ENCODE measurements around the gene FAM83E. TPM values are rescaled to one million over a fixed set of nuclear protein-coding genes. Genes with fewer than 3 reads are reported as not detected.

FAM83E gene
- polyA plus RNA-seq, 1 donor, result 0.44 TPM

GRCh38 chr19:48627865-48628314 lies 13.0 kb upstream of the FAM83E start:
- DNase-seq, result no peak

GRCh38 chr19:48627201-48627864 lies 12.5 kb upstream of the FAM83E start:
- no peak for DNase-seq

DNA sequence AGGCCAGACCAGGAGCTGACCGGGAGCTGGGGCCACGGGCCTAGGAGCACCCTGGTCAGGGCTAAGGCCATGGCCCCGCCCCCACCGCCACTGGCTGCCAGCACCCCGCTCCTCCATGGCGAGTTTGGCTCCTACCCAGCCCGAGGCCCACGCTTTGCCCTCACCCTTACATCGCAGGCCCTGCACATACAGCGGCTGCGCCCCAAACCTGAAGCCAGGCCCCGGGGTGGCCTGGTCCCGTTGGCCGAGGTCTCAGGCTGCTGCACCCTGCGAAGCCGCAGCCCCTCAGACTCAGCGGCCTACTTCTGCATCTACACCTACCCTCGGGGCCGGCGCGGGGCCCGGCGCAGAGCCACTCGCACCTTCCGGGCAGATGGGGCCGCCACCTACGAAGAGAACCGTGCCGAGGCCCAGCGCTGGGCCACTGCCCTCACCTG lies 11.0 kb upstream of the FAM83E start:
- no peak for DNase-seq

- no peak for DNase-seq
These were observed 10.2 kb upstream of the FAM83E start for GRCh38 chr19:48624791-48625723.

DNA sequence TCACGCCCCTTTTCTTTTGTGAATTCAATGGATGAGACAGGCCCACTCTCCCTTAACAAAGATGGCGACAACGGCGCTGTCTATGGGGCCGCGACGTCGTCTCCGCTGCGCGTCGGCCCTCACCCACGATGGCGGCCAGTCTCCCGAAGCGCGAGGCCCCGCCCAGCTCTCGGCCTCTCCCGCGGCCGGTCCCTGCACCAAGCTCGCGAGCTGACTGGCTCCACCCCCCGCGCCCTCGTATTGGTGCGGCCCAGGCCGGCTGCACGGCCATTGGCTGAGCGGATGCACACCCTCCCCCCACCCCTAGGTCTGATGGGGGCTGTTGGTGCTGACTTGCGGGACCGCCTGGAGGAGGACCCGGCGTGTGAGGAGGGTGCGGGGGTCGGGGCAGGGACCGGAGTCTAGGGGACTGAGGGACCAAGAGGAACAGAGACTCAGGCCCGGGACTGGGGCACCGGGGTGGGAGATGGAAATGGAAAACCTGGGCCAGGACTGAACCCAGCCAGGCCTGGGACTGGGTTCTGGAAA lies 9.3 kb upstream of the FAM83E start:
- DNase-seq, result peak; percentile 98

DNA sequence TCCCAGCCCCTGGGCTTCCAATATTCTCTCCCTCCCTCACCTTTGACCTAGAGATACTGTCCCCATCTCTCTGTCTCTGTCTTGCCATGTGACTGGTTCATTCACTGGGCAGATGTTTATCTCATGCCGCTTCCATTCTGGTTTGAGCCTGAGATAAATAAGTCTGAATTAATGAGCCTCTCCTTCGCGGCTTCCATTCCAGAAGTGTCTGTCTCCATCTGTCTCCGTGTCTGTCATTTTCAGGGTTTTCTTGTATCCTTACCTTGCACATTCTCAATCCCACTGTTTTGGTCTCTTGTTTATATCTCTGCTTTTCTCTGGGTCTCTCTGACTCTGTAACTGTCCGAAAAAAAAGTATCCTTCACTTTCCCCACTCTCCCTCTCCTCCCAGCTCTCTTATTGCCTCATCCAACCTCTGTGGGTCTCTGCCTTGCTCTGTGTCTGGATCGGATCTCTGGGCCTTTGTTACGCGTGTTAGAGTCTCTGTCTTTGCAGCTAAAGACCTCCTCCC lies 8.7 kb upstream of the FAM83E start:
- DNase-seq, result no peak

DNA sequence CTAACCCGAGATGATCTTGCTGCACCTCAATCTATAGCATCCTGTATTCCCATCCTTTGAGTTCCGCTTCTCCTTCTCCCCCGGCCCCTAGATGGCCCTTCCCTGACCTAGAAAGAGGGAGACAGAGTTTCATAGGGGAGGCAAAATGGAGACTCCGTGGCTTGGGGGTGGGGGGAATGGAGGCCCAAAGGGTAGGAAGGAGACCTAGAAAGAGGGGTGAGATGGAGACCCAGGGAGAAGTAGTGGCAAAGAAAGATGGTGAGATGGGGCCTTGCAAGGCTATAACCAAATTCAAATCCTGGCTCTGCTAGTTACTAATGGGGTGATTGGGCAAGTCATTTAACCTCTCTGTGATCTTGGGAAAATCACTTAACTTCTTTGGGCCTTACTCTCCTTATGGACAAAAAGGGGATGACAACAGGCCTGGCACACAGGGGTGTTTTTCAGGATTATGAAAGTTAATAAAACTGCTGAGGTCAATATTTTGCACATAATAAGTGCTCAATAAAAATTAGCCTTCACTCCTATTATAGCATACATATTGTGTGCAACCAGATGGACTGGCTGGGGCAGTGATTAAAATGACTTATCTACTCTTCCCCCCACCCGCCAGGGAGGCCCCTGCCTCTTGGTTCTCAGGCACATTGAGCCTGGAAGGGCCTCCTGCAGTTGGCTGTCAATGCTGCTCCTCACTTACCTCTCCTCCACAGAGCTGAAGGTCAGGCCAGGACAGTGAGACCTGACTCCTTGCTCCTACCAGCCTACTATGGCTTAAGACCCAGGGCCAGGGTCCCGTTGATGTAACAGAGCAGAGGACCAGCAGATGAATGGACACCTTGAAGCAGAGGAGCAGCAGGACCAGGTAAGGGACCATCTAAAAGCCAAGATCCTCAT lies 5.1 kb upstream of the FAM83E start:
- DNase-seq, result no peak

- peak; percentile 99 for DNase-seq
These were observed 4.2 kb upstream of the FAM83E start, which contains the start of the genes RPL18 and SPHK2 for GRCh38 chr19:48618916-48619691. Gene RPL18 (minus strand): TSS chr19:48619178. CDS start chr19:48619143, 35 bp downstream. Gene SPHK2 (plus strand): TSS chr19:48619506. CDS start chr19:48620515, 1,009 bp downstream.

DNA sequence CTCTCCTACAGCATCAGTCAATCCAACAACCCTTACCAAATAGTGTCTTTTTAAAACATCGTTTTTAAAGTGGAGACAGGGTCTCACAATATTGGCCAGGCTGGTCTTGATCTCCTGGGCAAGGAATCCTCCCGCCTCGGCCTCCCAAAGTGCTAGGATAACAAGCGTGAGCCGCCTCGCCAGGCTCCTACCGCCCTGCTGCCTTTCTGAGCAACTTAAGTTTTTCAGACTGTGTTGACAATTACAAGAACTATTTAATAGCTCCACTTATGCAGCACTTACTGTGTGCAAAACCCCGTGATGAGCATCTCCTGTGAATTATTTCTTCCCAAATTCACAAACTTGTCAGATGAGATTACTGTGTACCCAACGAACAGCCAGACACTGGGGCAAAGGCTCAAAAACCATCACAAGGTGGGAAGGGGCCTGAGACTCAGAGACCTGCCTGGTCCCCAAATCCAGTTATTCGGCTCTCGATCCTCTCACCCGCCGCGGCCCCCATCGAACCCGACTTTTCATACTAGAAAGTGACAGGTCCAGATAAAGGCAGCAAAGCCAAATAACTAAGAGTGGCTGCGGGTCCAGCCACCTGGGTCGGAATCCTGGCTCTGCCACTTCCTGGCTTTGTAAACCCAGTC lies 3.5 kb upstream of the FAM83E start:
- no peak for DNase-seq

DNA sequence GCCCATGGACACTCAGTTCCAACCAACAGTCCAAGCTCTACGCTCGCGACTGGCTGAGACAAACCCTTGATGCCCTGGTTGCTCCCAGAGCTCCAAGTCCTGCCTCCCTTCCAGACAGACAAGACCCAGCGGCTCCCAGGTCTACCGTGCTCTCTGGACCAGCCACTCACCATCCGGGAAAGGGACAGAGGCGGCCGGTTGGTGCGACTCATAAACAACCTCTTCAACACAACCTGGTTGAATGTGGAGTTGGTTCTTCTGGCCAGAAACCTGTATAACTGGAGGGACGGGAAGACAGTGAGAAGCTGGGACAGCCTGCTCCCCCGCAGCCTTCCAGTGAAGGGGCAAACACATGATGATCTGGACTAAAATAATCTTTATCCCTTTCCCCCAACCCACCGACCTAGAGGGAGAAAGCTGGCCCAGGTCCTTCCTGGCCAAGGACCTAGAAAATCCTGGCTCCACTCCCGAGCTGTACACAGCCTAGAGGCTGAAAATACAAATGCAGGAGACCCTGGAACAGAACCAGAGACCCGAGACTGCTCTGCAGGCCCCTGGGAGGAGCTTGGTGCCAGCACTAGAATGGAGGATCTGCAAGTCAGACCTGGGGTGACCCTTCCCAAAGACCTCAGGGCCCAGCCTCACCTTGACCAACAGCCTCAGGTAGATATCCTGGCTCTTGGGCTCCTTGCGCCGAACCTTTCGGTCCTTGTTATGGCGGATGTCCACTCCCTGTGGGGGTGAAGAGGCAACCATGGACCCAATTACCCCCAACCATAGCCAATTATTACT lies 2.5 kb upstream of the FAM83E start:
- DNase-seq, result peak; percentile 49

- no peak for DNase-seq
These were observed 1.7 kb upstream of the FAM83E start for GRCh38 chr19:48616491-48617056.

DNA sequence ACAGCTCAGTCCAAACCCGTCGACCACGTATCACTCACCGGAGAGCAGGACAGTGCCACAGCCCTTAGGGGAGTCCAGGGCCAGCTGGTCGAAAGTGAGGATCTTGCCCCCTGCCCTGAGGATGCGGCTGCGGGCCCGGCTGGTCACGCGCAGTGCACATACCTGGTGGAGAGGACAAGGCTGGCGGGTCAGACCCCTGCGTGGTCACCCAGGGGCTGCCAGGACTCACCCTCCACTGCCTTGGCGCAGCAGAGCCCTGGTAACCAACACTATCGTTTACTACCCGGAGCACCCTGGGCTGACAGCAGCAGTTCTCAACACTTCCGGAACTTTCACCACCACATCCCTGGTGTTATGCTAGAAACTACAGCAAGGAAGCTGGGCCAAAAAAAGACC lies 1.2 kb upstream of the FAM83E start:
- DNase-seq, result no peak

DNA sequence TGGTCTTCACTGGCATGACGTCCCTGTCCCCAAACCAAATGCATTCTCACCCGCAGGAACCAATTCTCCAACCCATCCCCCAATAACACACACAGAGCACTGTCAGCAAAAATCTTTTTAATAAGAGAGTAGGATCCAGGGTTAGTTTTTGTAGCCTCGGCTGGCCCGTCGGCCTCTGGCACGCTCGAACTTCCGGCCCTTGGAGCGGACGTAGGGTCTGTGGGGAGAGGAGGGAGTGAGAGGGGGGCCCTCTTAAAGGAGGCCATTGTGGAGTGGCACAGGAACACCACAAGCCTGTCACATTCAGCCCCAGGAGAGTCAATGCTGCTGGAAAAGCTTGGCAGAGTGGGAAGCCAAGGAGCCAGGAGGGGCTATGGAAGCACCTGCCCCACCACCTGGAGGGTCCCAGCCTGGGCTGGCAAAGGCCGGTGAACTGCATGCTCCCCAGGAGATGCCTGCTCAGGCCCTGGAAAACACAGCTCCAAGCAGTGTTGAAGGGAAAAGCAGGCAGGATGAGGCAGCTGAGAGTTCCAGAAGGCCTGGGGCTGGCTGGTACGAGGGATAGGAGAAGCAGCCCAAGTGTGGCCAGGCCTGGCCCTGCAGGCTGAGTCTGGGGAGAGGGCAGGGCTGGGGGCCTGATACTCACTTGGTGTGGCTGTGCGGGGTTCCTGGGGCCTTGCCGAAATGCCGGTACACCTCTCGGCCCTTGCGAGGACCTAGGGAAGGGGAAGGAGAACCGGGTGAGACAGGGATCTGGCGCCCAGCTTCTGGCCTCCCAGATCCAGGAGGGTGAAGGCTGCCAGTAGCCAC lies 560 bp upstream of the FAM83E start:
- no peak for DNase-seq

DNA sequence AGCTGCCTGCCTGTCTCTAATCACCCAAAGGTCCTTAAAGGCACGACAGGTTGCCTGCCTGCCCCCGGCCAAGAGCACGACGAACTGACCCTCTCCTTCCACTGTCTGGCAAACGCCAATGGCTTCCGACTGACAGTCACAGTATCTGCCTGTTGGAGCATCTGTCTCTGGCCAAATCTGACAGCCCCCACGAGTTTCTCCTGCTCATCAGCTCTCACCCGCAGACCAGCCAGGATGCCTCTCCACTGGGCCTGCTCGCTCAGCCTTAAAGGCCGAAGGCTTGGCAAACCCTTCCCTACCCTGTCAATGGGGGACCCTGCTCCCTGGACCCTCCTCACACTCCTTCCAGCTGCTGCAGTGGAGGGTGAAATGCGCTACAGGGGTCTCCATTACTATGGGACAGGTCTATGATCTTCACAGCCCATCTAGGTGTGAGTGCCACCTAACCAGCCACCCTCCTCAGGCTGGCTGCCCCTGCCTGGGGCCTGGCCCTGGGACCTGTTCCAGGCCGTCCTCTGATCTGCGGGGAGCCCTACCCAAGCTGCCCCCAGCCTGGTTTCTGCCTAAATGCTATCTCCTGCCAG lies 932 bp downstream of the FAM83E start:
- no peak for DNase-seq

- DNase-seq, result no peak
These were observed 1.6 kb downstream of the FAM83E start for GRCh38 chr19:48613024-48613851.

GRCh38 chr19:48611872-48612271 lies 3.0 kb downstream of the FAM83E start:
- DNase-seq, result no peak

- DNase-seq, result no peak
These were observed 5.2 kb downstream of the FAM83E start for GRCh38 chr19:48609571-48610108.
